Measurements from ENCODE around the gene KNL1.
A peak's percentile ranks its signal among the peaks of the same experiment; 100 is the strongest.
"Not testable (repeated sequence)": the region's sequence is repeated elsewhere in the genome, so short reads cannot be mapped to it uniquely, and the experiment has no call there.

KNL1 gene

DNA sequence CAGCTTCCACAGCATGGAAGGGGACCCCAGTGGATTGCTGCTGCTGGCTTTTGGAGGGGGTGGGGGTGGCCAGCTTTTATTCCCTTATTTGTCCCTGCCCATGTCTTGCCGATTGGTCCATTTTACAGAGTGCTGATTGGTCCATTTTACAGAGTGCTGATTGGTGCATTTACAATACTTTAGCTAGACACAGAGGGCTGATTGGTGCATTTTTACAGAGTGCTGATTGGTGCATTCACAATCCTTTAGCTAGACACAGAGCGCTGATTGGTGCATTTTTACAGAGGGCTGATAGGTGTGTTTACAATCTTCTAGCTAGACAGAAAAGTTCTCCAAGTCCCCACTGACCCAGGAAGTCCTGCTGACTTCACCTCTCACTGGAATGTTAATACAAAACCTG, 12.3 kb upstream of the KNL1 start:
- DNase-seq (ENCODE audit: low spot score) = not testable (repeated sequence)

DNA sequence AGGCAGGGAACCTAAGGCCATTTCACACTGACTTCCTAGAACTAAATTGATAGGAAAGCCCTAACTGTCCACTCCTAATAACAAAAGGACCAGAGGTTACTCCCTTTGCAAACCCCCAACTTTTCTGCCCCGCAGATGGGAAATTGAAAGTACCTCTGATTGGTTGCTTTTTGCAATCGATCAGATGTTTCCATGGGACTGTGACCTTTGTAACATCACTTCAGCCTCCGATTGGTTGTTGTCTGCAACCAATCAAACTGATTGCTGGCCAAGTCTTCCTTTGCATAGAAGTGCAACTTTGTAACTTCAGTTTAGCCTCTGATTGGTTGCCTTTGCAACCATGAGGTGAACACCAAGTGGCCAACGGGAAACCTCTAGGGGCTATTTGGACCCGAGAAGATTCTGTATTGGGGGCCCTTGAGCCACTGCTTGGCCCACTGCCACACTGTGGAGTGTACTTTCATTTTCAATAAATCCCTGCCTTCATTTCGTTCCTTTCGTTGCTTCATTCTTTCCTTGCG, 11.3 kb upstream of the KNL1 start:
- DNase-seq (ENCODE audit: low spot score) = peak; percentile 15

DNA sequence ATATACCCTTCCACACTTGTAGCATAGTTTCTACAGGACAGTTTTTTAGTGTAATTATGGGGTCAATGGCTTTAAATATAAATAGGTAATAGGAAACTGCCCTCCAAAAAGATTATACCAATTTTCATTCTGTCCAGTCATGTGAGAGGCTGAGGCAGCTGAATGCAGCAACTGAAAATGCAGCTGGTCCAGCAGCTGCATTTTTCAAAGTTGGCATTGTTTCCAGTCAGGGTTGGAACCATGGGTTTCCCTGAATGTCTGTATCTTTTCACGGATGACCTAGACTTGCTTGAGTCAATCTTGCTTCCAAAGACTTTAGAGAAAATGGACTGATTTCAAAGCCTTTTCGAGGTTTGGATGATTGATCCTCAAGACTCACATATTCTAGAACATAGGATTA, 9.9 kb upstream of the KNL1 start:
- DNase-seq (ENCODE audit: low spot score) = no peak

DNA sequence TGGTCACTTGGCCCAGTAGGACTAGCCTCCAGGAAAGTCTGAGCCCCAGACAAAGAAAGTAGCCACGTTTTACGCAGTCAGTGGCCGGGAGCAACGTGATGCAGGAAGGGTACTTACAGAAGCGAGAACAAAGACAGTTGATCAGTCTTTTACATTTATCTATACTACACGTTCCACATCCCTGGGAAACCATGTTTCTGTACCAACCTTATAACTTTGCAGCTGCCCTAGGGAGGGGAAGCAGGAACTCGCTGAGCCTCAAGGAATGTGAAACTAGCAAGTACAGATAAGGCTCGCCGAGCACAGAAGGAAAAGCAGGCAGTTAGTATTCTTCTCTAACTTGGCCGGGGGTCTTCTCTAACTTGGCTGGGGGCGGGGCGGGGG, 3.4 kb upstream of the KNL1 start:
- no peak for DNase-seq (ENCODE audit: low spot score)

DNA sequence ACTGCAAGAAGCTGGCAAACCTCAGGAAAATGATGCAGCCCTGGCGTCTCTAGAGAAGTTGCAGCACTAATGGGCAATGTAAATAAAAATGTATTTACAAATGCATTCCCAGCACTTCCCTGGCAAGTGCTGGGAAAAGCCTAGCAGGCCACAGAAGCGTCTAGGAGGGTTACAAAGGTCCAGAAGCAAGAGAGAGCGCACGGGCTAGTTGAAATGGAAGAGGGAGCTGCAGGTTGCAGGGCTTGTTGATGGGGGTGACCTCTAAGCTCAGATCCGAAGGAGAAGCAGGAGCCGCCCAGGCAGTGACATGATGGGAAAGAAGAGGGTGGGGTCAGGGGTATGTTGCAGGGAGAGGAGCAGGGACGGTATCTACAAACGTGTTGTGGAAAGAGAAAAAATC, 2.7 kb upstream of the KNL1 start:
- no peak for DNase-seq (ENCODE audit: low spot score)

DNA sequence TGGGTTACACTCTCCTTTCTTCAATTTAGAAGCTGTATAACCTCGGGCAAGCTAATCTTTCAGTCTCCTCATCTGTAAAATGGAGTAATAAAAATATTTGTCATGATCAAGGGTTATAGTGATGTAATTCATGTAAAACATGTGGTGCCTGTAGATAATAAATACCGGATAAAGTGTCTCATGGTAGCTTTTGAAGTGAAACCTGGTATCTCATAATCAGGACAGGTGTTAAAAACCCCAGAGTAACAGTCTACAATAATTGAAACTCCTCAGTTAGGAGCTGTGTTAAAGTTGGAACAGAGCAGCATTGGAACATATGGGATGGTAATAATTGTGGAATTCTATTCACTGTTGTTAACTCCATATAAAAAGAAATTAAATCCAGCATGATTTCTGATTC, 884 bp upstream of the KNL1 start:
- no peak for DNase-seq (ENCODE audit: low spot score)

DNA sequence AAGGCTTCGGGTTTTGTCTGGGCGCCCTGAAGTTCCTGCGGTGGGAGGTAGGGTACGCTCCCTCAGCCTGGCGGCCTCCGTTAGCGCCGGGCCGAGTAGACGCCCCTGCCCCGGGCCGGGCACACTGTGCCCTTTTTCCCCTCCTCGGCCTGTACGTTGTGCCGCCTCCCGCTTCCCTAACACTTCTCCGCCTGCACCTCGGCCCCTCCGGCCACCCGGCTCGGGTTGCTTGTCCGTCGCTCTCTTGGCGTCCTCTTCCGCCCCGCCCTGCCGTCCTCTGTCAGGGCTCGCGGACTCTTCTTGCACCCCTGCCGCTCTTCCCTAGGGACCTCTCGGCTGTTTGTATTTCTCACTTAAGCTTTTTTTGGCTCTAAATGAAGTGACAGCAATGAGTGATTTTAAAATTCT, 384 bp downstream of the KNL1 start:
- peak; percentile 69 for DNase-seq (ENCODE audit: low spot score)

DNA sequence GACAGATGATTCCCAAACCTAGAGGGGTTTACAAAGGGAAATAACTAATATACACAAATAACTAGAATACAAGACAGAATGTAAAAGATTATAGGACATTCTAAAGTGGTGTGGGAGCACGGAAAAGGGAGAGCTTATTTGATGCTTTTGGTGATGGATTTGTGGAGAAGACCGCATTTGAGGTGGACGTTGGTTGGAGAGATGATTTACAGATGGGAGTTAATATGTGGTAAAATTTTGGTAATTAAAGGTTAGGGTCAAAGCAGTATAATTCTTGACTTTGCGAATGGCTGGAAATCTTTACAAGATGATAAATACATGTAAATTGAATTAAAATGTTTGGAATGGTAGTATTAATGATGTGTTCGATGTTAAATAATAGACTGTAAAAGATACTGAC, 1.2 kb downstream of the KNL1 start:
- no peak for DNase-seq (ENCODE audit: low spot score)

DNA sequence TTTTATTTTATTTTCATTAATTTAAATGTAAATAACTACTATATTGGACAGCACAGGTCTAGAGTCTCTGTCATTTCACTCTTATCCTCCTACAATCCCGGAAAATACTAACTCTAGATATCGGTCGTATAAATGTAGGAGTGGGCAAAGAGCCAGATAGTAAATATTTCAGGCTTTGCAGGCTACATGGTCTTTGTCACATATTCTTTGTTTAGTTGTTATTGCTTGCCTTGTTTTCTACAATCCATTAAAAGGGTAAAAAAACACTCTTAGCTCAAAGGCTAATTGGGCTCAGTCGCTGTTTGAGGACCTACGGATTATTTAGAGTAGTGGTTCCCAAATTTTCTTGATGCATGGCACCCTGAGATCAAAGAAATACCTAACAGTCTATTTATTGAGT, 1.7 kb downstream of the KNL1 start:
- no peak for DNase-seq (ENCODE audit: low spot score)

DNA sequence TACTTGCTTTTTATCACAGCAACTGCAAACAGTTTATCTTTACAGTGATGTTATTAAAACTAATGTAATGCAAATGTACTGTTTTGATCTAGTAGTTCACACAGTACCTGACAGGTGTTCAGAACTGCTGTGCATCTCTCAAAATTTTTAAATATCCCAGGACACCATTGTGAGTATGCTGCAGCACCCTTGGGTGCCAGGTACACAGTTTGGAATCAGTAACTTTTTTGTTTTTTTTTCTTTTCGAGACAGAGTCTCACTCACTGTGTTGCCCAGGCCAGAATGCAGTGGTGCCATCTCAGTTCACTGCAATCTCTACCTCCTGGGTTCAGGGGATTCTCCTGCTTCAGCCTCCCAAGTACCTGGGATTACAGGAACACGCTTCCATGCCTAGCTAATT, 3.0 kb downstream of the KNL1 start:
- DNase-seq (ENCODE audit: low spot score) = no peak

DNA sequence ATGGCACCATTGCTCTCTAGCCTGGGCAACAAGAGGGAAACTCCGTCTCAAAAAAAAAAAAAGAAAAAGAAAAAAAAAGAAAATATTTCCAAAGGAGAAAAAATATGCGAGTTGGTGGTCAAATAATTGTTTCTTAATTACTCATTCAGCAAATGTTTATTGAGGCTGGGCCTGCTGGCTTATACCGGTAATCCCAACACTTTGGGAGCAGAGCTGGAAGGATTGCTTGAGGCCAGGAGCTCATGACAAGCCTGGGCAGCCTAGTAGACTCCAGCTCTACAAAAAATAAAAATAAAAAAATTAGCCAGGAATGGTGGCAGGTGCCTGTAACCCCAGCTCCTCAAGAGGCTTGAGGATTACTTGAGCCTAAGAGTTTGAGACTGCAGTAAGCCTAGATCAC, 4.1 kb downstream of the KNL1 start:
- no peak for DNase-seq (ENCODE audit: low spot score)

DNA sequence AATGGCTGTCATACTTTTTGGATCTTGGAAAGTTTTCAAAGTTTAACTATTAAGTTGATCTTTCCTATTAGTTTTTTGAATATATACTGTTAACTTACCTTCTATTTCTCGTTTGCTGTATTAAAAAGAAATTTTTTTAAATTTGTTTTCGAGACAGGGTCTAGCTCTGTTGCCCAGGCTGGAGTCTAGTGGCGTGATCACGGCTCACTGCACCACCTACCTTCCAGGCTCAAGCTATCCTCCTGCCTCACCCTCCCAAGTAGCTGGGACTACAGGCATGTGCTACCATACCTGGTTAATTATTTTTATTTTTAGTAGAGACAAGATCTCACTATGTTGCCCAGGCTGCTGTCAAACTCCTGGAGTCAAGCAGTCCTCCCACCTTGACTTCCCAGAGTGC, 4.6 kb downstream of the KNL1 start:
- no peak for DNase-seq (ENCODE audit: low spot score)

DNA sequence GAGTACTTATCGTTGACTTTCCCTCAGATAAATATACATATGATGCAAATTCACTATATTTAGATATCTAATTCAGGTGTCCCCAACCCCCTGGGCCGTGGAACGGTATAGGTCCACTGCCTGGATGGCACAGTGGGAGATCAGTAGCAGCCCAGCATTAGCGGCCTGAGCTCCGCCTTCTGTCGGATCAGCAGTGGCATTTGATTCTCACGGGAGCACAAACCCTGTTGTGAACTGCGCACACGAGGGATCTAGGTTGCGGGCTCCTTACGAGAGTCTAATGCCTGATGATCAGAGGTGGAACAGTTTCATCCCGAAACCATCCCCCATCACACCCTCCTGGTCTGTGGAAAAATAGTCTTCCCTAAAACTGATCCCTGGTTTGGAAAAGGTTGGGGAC, 6.9 kb downstream of the KNL1 start:
- DNase-seq (ENCODE audit: low spot score) = no peak

DNA sequence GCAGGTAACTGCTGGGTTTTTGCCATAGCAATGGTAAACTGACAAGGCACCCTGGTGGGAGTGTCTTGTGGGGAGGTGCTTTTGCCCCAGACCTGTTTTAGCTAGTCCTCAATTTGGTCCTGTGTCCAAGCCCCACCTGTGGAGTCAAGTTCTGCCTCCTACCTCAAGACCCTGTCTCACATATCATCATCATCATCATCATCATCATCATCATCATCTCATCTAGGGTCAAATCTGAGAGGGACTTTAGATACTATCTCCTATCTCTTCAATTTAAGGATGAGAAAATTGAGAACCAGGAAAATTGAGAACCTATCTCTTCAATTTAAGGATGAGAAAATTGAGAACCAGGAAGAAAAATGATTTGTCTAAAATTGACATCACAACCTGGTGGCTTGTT, 9.9 kb downstream of the KNL1 start:
- no peak for DNase-seq (ENCODE audit: low spot score)

DNA sequence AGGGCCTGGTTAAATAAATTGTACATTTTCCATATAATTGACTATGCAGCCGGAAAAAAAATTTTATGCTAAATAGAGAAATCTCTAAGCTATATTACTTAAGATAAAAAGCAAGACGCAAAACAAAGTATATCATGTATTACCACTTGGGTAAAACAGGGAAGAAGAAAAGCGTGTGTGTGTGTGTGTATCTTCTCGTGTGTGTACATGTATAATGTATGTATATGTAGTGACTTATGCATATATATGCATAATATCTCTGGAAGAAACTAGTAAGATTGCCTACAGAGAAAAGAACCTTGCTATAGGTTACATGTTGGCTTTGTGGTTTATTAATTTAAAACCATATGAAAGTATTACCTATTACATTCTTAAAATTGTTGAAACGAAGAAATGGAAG, 19.0 kb downstream of the KNL1 start:
- no peak for DNase-seq (ENCODE audit: low spot score)

DNA sequence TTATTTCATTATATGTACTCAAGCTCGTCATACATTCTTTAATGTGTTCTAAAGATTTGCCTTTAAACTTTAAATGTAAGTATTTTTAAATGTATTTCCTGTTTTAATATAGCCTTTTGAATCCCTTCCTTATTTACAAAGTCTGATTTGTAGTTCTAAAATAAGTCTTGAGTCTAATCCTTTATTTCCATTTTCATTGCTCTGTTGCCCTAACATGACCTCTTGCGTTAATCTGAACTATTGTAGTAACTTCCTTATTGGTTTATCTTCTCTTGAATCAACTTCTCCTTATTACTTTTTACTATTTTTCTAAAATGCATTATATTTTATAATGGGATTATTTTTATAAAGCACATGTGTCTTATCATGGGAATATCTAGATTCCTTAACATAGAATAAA, 24.0 kb downstream of the KNL1 start:
- no peak for DNase-seq (ENCODE audit: low spot score)

DNA sequence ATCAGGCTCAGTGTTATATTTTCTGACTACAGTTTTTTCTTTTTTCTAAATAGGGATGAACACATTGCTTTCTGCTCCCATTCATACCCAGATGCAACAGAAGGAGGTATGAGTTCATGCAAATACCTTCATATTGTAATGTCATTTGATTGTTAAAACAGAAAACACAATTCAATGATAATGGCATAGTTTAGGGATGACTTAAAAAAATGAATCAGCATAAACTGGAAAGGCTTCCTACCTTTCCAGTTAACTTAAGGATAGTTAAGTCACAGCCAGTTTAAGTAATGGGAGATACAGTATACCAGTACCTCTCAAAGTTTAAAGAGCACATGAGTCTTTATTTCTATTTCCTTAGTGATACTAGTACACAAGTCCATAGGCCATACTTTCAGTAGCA, 24.9 kb downstream of the KNL1 start:
- DNase-seq (ENCODE audit: low spot score) = no peak

DNA sequence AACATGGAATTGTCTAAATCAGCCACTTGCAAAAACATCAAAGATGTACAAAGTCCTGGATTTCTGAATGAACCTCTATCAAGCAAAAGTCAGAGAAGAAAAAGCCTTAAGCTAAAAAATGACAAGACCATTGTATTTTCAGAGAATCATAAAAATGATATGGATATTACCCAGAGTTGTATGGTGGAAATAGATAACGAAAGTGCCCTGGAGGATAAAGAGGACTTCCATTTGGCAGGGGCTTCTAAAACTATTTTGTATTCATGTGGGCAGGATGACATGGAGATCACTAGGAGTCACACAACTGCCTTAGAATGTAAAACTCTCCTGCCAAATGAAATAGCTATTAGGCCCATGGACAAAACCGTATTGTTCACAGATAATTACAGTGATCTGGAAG, 29.3 kb downstream of the KNL1 start:
- DNase-seq (ENCODE audit: low spot score) = no peak

DNA sequence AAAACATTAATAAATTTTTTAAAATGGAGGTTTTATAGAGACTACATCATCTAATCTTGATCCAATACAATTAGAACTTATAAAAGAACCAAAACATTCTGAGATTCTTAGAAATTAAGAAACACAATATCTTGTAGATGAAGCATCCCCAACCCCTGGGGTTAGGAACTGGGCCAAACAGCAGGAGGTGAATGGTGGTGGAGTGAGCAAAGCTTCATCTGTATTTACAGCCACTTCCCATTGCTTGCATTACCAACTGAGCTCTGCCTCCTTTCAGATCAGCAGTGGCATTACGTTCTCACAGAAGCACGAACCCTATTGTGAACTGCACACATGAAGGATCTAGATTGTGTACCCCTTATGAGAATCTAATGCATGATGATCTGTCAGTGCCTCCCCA, 36.3 kb downstream of the KNL1 start:
- no peak for DNase-seq (ENCODE audit: low spot score)

DNA sequence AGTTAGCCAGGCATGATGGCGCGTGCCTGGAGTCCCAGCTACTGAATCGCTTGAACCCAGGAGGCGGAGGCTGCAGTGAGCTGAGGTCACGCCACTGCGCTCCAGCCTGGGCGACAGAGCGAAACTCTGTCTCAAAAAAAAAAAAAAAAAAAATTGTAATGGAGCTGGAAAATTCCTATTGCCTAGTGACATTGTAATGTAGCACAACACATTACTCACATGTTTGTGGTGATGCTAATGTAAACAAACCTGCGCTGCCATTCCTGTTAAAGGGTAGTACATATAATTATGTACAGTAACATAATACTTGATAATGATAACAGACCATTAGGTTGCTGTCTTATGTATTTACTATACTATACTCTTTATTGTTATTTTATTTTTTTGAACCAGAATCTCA, 39.1 kb downstream of the KNL1 start:
- DNase-seq (ENCODE audit: low spot score) = no peak

DNA sequence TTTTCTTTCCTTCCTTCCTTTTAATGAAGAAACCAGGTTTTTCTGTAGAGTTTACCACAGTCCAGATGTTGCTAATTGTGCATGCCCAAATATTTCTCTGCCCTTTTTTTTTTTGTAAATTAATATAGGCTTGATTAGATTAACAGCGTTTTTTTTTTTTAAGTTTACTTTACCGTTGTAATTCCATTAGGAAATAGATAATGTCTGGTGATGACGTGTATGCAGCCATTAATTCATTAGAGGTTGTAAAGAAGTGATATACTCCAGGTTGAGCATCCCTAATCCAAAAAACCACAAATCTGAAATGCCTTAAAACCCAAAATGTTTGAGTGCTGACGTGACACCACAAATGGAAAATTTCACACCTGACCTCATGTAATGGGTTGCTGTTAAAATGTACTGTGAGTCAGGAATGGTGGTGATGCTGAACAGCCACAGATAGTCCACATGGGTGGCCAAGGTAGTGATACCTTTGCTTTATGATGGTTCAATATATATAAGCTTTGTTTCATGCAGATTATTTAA, 43.2 kb downstream of the KNL1 start:
- DNase-seq (ENCODE audit: low spot score) = no peak

DNA sequence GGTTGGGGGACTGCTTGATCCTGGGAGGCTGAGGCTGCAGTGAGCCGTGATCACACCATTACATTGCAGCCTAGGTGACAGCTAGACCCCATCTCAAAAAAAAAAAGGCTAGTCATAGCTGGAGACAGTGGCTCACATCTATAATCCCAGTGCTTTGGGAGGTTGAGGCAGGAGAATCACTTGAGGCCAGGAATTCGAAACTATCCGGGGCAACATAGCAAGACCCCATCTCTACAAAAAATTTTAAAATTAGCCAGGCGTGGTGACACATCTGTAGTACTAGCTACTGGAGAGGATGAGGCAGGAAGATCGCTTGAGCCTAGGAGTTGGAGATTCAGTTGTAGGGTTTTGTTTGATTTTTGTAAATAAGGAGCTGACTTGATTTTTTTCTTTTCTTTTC, 45.6 kb downstream of the KNL1 start:
- DNase-seq (ENCODE audit: low spot score) = no peak

DNA sequence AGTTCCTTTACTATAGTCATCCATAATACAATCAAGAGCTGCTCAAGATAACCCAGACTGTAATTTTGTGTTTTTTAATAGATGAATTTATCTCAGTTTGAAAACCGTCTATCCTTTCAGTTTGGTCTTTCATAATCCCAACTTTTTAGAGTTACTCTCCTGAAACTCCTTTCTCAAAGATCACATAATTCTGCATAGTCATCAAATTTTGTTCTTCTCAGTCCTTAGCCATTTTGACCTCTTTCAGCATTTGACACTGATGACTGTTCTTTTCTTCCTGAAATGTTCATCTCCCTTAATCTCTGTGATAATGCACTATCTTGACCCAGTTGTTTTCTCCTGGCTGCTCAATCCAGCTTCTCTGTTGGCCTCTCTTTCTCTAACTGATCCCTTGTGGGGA, 53.5 kb downstream of the KNL1 start:
- no peak for DNase-seq (ENCODE audit: low spot score)

DNA sequence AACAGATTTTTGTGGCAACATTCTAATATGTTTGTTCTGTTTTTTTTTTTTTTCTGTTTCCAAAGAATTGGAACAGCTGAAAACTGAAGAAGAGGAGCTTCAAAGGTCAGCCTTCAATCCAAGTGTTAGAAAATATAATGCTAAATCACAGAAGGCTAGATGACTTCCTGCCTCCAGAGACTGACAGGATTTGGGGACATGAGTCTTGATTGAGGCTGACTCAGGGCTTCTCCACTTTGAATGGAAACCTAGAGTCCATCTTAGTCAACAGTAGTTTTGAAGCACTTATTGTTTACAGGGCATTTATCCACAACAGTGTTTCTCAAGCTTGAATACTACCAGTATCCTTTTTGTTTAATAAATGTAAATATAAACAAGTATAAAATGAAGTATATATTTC, 56.4 kb downstream of the KNL1 start:
- DNase-seq (ENCODE audit: low spot score) = no peak

DNA sequence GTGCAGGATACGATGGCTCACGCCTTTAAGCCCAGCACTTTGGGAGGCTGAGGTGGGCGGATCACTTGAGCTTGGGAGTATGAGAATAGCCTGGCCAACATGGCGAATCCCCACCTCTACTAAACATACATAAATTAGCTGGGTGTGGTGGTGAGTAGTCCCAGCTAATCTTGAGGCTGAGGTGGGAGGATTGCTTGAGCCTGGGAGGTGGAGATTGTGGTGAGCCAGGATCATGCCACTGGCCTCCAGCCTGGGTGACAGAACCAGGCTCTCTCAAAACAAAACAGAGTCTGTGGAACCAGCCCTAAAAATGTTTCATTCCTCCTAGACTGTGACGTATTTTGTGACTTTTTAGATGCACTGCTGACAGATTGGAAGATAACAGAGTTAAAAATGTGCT, 66.6 kb downstream of the KNL1 start:
- DNase-seq (ENCODE audit: low spot score) = no peak

Measured in AG08395 (cell line).